Spinal cord (tissue), 10 donors: ENCODE data around the gene SPRR2E. TPM values are rescaled to one million over a fixed set of nuclear protein-coding genes. Genes with fewer than 3 reads are reported as not detected.
"Not testable (repeated sequence)": the region's sequence is repeated elsewhere in the genome, so short reads cannot be mapped to it uniquely, and the experiment has no call there.

Experiments used
- DNase-seq, 6 donors: peaks; one replicate each; pipeline versions ENCODE4 v3.0.0 to v3.0.0-alpha.2; 2013 to 2015; ENCODE audit warnings: low spot score in 6 of 6, low read depth in 4 of 6
- H3K27ac ChIP-seq: one replicate; pipeline ENCODE4 v1.5.1; 2013; ENCODE audit warnings: low read depth, low read length, control low read depth
- H3K27me3 ChIP-seq: one replicate; pipeline ENCODE4 v1.6.1; 2013; ENCODE audit warnings: low read length; ENCODE audit not compliant: control insufficient read depth, insufficient read depth
- H3K36me3 ChIP-seq: one replicate; pipeline ENCODE4 v1.6.1; 2013; ENCODE audit warnings: low read length; ENCODE audit not compliant: control insufficient read depth, insufficient read depth
- H3K4me1 ChIP-seq: one replicate; pipeline ENCODE4 v1.6.1; 2013; ENCODE audit warnings: low read length; ENCODE audit not compliant: control insufficient read depth, insufficient read depth
- H3K4me3 ChIP-seq: one replicate; pipeline ENCODE4 v1.5.1; 2013; ENCODE audit warnings: low read depth, low read length, control low read depth
- H3K9me3 ChIP-seq: one replicate; pipeline ENCODE4 v1.6.1; 2013; ENCODE audit warnings: low read length; ENCODE audit not compliant: control insufficient read depth, insufficient read depth
- WGBS: methylation state at CpG from one replicate; pipeline ENCODE4 v1.1.5; 2013; ENCODE audit warnings: missing lambda C conversion rate; ENCODE audit not compliant: insufficient coverage; 5-methylcytosine and 5-hydroxymethylcytosine counted together
- polyA plus RNA-seq, 2 donors: library from polyadenylated mRNA; unstranded; fragments of 120-200 nt; gene quantifications; one replicate each; pipeline ENCODE4 v1.2.1, GENCODE V29; 2013; ENCODE audit not compliant: insufficient read length in 2 of 2
- total RNA-seq, 2 donors: library from RNA; depleted of rRNA in 1 of 2; stranded (reverse); fragments of 120-200 nt in 1 of 2; fragments of >200 nt in 1 of 2; gene quantifications; one replicate each; pipeline versions ENCODE4 v1.2.3 to v1.2.4, GENCODE V29; 2013 to 2014
- donor health status: healthy.

The SPRR2E gene
- total and polyA plus RNA-seq, 4 donors = not detected

- no peaks in the 10 kb centered on the region for H3K9me3 ChIP-seq
- no peak overlapping the region for H3K27ac ChIP-seq
- no peak for DNase-seq
- no peaks in the 10 kb centered on the region for H3K27me3 ChIP-seq
- H3K4me3 ChIP-seq = no peak overlapping the region
- H3K4me1 ChIP-seq = no peaks in the 10 kb centered on the region
- no peaks in the 10 kb centered on the region for H3K36me3 ChIP-seq
Measured at GRCh38 chr1:153120945-153121344, 26.6 kb upstream of the SPRR2E start.

DNA sequence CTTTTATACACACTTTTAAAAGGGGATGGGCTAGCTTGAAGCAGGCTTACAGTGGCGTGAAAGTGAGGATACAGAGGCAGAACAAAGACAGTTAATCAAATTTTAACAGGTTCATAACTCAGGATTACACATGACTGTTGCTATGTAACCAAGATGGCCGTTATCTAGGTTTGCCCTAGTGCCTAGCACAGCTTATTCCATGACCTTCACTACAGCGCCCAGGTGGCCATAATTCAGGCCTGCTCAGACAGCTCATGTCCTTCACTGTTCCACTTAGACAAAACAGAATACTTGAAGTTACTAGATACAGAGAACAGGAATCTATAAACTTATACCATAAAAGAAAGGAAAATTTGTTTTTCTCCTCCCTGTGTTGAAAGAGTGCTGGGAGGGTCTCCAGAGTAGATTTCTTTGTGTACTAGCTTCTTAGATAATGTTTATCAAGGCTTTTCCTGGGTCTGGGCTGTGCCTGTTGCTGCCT, 25.2 kb upstream of the SPRR2E start:
- no peaks in the 10 kb centered on the region for H3K9me3 ChIP-seq
- no peaks in the 10 kb centered on the region for H3K36me3 ChIP-seq
- H3K27ac ChIP-seq = no peak overlapping the region
- no peaks in the 10 kb centered on the region for H3K27me3 ChIP-seq
- H3K4me1 ChIP-seq = no peaks in the 10 kb centered on the region
- no peak overlapping the region for H3K4me3 ChIP-seq
- peak in 1 of 6 donors; percentile 41 for DNase-seq
- 25% methylated on average over 2 of the region's 3 CpGs for WGBS

DNA sequence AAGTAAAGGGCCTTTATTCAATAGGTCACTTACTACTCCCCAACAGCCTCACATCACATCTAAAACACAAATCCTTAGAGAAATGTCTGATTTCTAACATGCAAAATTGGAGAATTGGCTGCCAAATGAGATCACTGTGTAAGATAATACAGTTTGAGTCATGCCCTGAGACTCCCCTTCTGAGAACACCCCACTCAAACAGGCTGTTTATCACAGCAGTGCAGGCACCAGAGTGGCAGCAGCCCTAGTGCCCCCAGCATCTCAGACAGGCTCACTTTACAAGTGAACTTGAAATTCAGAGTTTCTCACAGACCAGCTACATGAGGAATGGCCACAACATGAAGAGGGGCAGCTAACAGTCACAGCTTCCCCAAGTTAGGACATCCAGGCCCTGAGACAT, 20.9 kb upstream of the SPRR2E start:
- H3K27ac ChIP-seq, H3K27me3 ChIP-seq, DNase-seq, H3K36me3 ChIP-seq, H3K9me3 ChIP-seq, H3K4me3 ChIP-seq, H3K4me1 ChIP-seq: not testable (repeated sequence)

GRCh38 chr1:153113416-153113815, 19.1 kb upstream of the SPRR2E start, which contains the start of gene SPRR2F:
SPRR2F (minus strand) TSS chr1:153113516; CDS start chr1:153112733, 783 bp downstream.
- 84% methylated on average over 3 of the region's 3 CpGs for WGBS
- no peak for DNase-seq
- no peaks in the 10 kb centered on the region for H3K9me3 ChIP-seq
- no peaks in the 10 kb centered on the region for H3K36me3 ChIP-seq
- no peaks in the 10 kb centered on the region for H3K4me1 ChIP-seq
- no peaks in the 10 kb centered on the region for H3K27me3 ChIP-seq
- H3K4me3 ChIP-seq = no peak within 1 kb of the TSS
- no peak within 1 kb of the TSS for H3K27ac ChIP-seq

- H3K36me3 ChIP-seq, H3K9me3 ChIP-seq, H3K27me3 ChIP-seq, H3K4me3 ChIP-seq, DNase-seq, H3K4me1 ChIP-seq, H3K27ac ChIP-seq: not testable (repeated sequence)
- 94% methylated on average over 3 of the region's 5 CpGs for WGBS
Measured at GRCh38 chr1:153112454-153112853, 18.1 kb upstream of the SPRR2E start.

- WGBS = no CpG with 5 or more reads among the region's 5 CpGs
Measured at GRCh38 chr1:153100245-153100644, 5.9 kb upstream of the SPRR2E start.

GRCh38 chr1:153099461-153100045, 5.2 kb upstream of the SPRR2E start:
- no peaks in the 10 kb centered on the region for H3K36me3 ChIP-seq
- no peaks in the 10 kb centered on the region for H3K27me3 ChIP-seq
- H3K4me1 ChIP-seq = no peaks in the 10 kb centered on the region
- DNase-seq = no peak
- 100% methylated on average over 1 of the region's 9 CpGs for WGBS
- no peak overlapping the region for H3K27ac ChIP-seq
- H3K4me3 ChIP-seq = no peak overlapping the region
- H3K9me3 ChIP-seq = no peaks in the 10 kb centered on the region

More at GRCh38 chr1:153100245-153100644, 5.9 kb upstream of the SPRR2E start:
- Histone ChIP-seq H3K27ac (no peak overlapping the region), H3K27me3 (no peaks in the 10 kb centered on the region), H3K4me3 (no peak overlapping the region), H3K9me3 (no peaks in the 10 kb centered on the region), H3K36me3 (no peaks in the 10 kb centered on the region), H3K4me1 (no peaks in the 10 kb centered on the region)
- DNase-seq = no peak

GRCh38 chr1:153095764-153096163, 1.4 kb upstream of the SPRR2E start:
- no peak for DNase-seq
- Histone ChIP-seq H3K27ac (no peak overlapping the region), H3K4me3 (no peak overlapping the region), H3K9me3 (no peaks in the 10 kb centered on the region), H3K27me3 (no peaks in the 10 kb centered on the region), H3K36me3 (no peaks in the 10 kb centered on the region), H3K4me1 (no peaks in the 10 kb centered on the region)

- Histone ChIP-seq H3K27ac (no peak overlapping the region), H3K9me3 (no peaks in the 10 kb centered on the region), H3K4me1 (no peaks in the 10 kb centered on the region), H3K27me3 (no peaks in the 10 kb centered on the region), H3K36me3 (no peaks in the 10 kb centered on the region), H3K4me3 (no peak overlapping the region)
- DNase-seq = no peak
- no CpG with 5 or more reads among the region's 1 CpG for WGBS
Measured at GRCh38 chr1:153087652-153088051, 6.7 kb downstream of the SPRR2E start.

DNA sequence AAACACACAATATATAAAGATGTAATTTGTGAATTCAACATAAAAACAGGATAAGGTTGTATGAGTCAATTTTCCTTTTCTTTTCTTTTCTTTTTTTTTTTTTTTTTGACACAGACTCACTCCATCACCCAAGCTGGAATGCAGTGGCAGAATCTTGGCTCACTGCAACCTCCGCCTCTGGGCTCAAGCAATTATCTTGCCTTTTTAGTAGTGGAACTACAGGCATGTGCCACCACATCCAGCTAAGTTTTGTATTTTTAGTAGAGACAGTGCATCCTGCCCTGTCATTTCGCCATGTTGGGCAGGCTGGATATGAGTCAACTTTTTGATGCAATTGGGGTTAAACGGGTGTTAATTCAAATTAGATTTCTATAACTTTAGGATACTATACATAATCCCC, 12.6 kb downstream of the SPRR2E start:
- no peaks in the 10 kb centered on the region for H3K9me3 ChIP-seq
- H3K27ac ChIP-seq = no peak overlapping the region
- no peak overlapping the region for H3K4me3 ChIP-seq
- no peaks in the 10 kb centered on the region for H3K4me1 ChIP-seq
- H3K36me3 ChIP-seq = no peaks in the 10 kb centered on the region
- WGBS = no CpG with 5 or more reads among the region's 3 CpGs
- H3K27me3 ChIP-seq = no peaks in the 10 kb centered on the region
- DNase-seq = no peak
